ENCODE measurements around the gene GRM4.

DNA sequence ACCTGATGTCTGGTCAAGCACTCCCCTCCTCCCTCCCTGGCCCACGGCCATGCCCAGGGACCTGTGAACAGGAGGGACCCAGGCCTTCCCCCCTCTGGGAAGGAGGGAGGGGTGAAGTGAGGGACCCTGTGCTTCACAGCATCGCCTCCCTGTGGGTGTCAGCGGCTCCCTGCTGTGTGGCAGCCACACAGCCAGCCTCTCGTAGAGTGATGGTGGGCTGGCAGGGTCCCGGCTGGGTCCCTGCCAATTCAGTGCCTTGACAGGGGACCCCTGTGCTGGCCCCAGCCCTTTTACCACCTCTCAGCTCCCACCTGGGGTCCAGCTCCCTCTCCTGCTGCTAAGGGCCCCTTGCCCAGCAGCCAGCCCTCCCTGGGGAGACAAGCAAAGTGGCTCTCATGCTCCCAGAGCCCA lies 31.3 kb upstream of the GRM4 start:
- TF ChIP-seq, protein P1, sequence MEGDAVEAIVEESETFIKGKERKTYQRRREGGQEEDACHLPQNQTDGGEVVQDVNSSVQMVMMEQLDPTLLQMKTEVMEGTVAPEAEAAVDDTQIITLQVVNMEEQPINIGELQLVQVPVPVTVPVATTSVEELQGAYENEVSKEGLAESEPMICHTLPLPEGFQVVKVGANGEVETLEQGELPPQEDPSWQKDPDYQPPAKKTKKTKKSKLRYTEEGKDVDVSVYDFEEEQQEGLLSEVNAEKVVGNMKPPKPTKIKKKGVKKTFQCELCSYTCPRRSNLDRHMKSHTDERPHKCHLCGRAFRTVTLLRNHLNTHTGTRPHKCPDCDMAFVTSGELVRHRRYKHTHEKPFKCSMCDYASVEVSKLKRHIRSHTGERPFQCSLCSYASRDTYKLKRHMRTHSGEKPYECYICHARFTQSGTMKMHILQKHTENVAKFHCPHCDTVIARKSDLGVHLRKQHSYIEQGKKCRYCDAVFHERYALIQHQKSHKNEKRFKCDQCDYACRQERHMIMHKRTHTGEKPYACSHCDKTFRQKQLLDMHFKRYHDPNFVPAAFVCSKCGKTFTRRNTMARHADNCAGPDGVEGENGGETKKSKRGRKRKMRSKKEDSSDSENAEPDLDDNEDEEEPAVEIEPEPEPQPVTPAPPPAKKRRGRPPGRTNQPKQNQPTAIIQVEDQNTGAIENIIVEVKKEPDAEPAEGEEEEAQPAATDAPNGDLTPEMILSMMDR (IDR thresholded peaks at IDR 0.05; ENCODE audit: insufficient read depth, low read length, poor library complexity, severe bottlenecking) = no peak
- no peak for TF ChIP-seq EZH2phosphoT487 (conservative IDR thresholded peaks at IDR 0.05; ENCODE audit: low read length)

Data from SU-DHL-6 (cell line).